ENCODE data around the gene TBC1D8. TPM values are rescaled to one million over a fixed set of nuclear protein-coding genes. Genes with fewer than 3 reads are reported as not detected.

The TBC1D8 gene
- total RNA-seq, 4 donors from 2014 or later, result 16.7 to 44.0 (median 19.7) TPM

DNA sequence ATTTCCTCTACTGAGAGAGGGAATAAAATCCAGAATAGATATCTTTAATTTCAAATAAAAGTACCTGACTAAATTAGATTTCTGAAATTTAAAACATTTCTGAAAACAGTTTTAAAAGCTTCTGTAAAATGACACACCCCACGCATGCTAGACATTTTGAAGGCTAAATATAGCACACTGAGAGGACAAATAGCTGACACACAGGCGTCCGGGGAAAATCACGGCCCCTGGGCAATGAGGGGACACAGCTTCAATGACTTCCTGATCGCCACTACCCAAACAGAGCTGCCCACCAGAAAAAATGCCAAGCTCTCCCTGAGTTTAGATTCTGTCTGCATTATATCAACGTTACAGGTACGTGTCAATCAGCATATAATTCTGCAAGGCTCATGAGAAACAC is 10.9 kb downstream of the TBC1D8 start:
- no peaks in the 10 kb centered on the region for H3K4me1 ChIP-seq
- H3K36me3 ChIP-seq, result no peaks in the 10 kb centered on the region
- no peak for DNase-seq

GRCh38 chr2:101139495-101139894 is 11.7 kb downstream of the TBC1D8 start:
- DNase-seq, result no peak
- intact Hi-C loops (cut with DNase I; ENCODE audit: low total_unique reads), result no loop called here
- Histone ChIP-seq H3K9me3 (no peaks in the 10 kb centered on the region), H3K27ac (no peak overlapping the region), H3K27me3 (no peaks in the 10 kb centered on the region), H3K36me3 (no peaks in the 10 kb centered on the region), H3K4me3 (no peak overlapping the region), H3K4me1 (no peaks in the 10 kb centered on the region)
- no peak for TF ChIP-seq POLR2A (IDR thresholded peaks at IDR 0.05)
- TF ChIP-seq, protein P1, sequence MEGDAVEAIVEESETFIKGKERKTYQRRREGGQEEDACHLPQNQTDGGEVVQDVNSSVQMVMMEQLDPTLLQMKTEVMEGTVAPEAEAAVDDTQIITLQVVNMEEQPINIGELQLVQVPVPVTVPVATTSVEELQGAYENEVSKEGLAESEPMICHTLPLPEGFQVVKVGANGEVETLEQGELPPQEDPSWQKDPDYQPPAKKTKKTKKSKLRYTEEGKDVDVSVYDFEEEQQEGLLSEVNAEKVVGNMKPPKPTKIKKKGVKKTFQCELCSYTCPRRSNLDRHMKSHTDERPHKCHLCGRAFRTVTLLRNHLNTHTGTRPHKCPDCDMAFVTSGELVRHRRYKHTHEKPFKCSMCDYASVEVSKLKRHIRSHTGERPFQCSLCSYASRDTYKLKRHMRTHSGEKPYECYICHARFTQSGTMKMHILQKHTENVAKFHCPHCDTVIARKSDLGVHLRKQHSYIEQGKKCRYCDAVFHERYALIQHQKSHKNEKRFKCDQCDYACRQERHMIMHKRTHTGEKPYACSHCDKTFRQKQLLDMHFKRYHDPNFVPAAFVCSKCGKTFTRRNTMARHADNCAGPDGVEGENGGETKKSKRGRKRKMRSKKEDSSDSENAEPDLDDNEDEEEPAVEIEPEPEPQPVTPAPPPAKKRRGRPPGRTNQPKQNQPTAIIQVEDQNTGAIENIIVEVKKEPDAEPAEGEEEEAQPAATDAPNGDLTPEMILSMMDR (IDR thresholded peaks at IDR 0.05), result no peak

More for the DNA sequence above, 10.9 kb downstream of the TBC1D8 start:
- TF ChIP-seq POLR2A (IDR thresholded peaks at IDR 0.05), result no peak
- TF ChIP-seq, protein P1 (IDR thresholded peaks at IDR 0.05), result no peak
- Histone ChIP-seq H3K27me3 (no peaks in the 10 kb centered on the region), H3K4me3 (no peak overlapping the region), H3K27ac (no peak overlapping the region), H3K9me3 (no peaks in the 10 kb centered on the region)
- intact Hi-C loops (cut with DNase I; ENCODE audit: low total_unique reads), result no loop called here

GRCh38 chr2:101135412-101136296 is 15.5 kb downstream of the TBC1D8 start:
- Histone ChIP-seq H3K36me3 (no peaks in the 10 kb centered on the region), H3K27ac (no peak overlapping the region), H3K4me3 (no peak overlapping the region), H3K27me3 (no peaks in the 10 kb centered on the region), H3K9me3 (no peaks in the 10 kb centered on the region), H3K4me1 (no peaks in the 10 kb centered on the region)
- intact Hi-C loops (cut with DNase I; ENCODE audit: low total_unique reads), result no loop called here
- DNase-seq, result no peak
- TF ChIP-seq POLR2A (IDR thresholded peaks at IDR 0.05), result no peak
- TF ChIP-seq, protein P1 (IDR thresholded peaks at IDR 0.05), result no peak

- Histone ChIP-seq H3K4me3 (no peak overlapping the region), H3K9me3 (no peaks in the 10 kb centered on the region), H3K36me3 (no peaks in the 10 kb centered on the region), H3K27me3 (no peaks in the 10 kb centered on the region), H3K27ac (no peak overlapping the region), H3K4me1 (peaks cover 0 to under 1% of the 10 kb centered on the region in 2 donors)
- intact Hi-C loops (cut with DNase I; ENCODE audit: low total_unique reads), result no loop called here
- TF ChIP-seq, protein P1 (IDR thresholded peaks at IDR 0.05), result no peak
- TF ChIP-seq POLR2A (IDR thresholded peaks at IDR 0.05), result no peak
- DNase-seq, result no peak
Observed at GRCh38 chr2:101133492-101134100, 17.6 kb downstream of the TBC1D8 start.

GRCh38 chr2:101132202-101132601 is 19.0 kb downstream of the TBC1D8 start:
- H3K36me3 ChIP-seq, result no peaks in the 10 kb centered on the region
- peaks cover 0 to 7% of the 10 kb centered on the region in 2 donors for H3K4me1 ChIP-seq
- no peaks in the 10 kb centered on the region for H3K9me3 ChIP-seq
- H3K27me3 ChIP-seq, result no peaks in the 10 kb centered on the region
- DNase-seq, result no peak
- intact Hi-C loops (cut with DNase I; ENCODE audit: low total_unique reads), result no loop called here
- H3K27ac ChIP-seq, result no peak overlapping the region
- no peak overlapping the region for H3K4me3 ChIP-seq
- TF ChIP-seq, protein P1 (IDR thresholded peaks at IDR 0.05), result no peak
